Memory B cell (primary cell): Measurements from ENCODE around the gene CERKL.

Source experiments
- ATAC-seq: fragments of 150-1000 bp; cut with Tn5 transposase; 2 replicates; pipeline ENCODE4 v1.10.0; 2021; ENCODE audit warnings: low read depth, mild to moderate bottlenecking, moderate library complexity
- DNase-seq, 2 donors: peaks; one replicate each; pipeline ENCODE4 v3.0.0; 2022; ENCODE audit warnings: low spot score in 2 of 2
- H3K27ac Mint-ChIP-seq: one replicate; pipeline ENCODE4 v1.8.0; 2022; ENCODE audit warnings: mild to moderate bottlenecking, moderate library complexity, mixed read lengths
- H3K27me3 Mint-ChIP-seq: one replicate; pipeline ENCODE4 v1.8.0; 2022; ENCODE audit warnings: mixed read lengths
- H3K36me3 Mint-ChIP-seq: one replicate; pipeline ENCODE4 v1.8.0; 2022; ENCODE audit warnings: mild to moderate bottlenecking, mixed read lengths
- H3K4me1 Mint-ChIP-seq: one replicate; pipeline ENCODE4 v1.8.0; 2022; ENCODE audit warnings: mixed read lengths
- H3K4me3 Mint-ChIP-seq: one replicate; pipeline ENCODE4 v1.8.0; 2022; ENCODE audit warnings: mild to moderate bottlenecking, moderate library complexity, mixed read lengths
- H3K9me3 Mint-ChIP-seq: one replicate; pipeline ENCODE4 v1.8.0; 2022; ENCODE audit warnings: mixed read lengths

The CERKL gene

GRCh38 chr2:181517685-181518301 lies 139.1 kb downstream of the CERKL start:
- peak overlapping the region; percentile 68 for H3K27ac Mint-ChIP-seq
- no peaks in the 10 kb centered on the region for H3K27me3 Mint-ChIP-seq
- peaks cover 5% of the 10 kb centered on the region for H3K4me1 Mint-ChIP-seq
- H3K4me3 Mint-ChIP-seq, result no peak overlapping the region
- peaks cover 32% of the 10 kb centered on the region for H3K36me3 Mint-ChIP-seq
- ATAC-seq, result no peak
- DNase-seq, result no peak
- H3K9me3 Mint-ChIP-seq, result no peaks in the 10 kb centered on the region

GRCh38 chr2:181516992-181517391 lies 139.9 kb downstream of the CERKL start:
- Mint-ChIP-seq H3K4me1 (peaks cover 8% of the 10 kb centered on the region), H3K27me3 (no peaks in the 10 kb centered on the region), H3K9me3 (no peaks in the 10 kb centered on the region), H3K36me3 (peaks cover 36% of the 10 kb centered on the region), H3K4me3 (no peak overlapping the region), H3K27ac (peak overlapping the region; percentile 68)
- ATAC-seq (no peak), DNase-seq (no peak)

- DNase-seq, result no peak
- no peak overlapping the region for H3K27ac Mint-ChIP-seq
- peaks cover 41% of the 10 kb centered on the region for H3K36me3 Mint-ChIP-seq
- H3K4me3 Mint-ChIP-seq, result no peak overlapping the region
- H3K27me3 Mint-ChIP-seq, result no peaks in the 10 kb centered on the region
- no peak for ATAC-seq
- no peaks in the 10 kb centered on the region for H3K9me3 Mint-ChIP-seq
- H3K4me1 Mint-ChIP-seq, result peaks cover 9% of the 10 kb centered on the region
Observed at GRCh38 chr2:181515719-181516118, 141.2 kb downstream of the CERKL start.

- peaks cover 26% of the 10 kb centered on the region for H3K36me3 Mint-ChIP-seq
- ATAC-seq, result no peak
- no peak overlapping the region for H3K27ac Mint-ChIP-seq
Observed at GRCh38 chr2:181500201-181500600, 156.7 kb downstream of the CERKL start.

GRCh38 chr2:181499231-181499630 lies 157.7 kb downstream of the CERKL start:
- ATAC-seq (no peak), DNase-seq (no peak)
- H3K36me3 Mint-ChIP-seq, result peaks cover 27% of the 10 kb centered on the region
- no peak overlapping the region for H3K4me3 Mint-ChIP-seq
- no peaks in the 10 kb centered on the region for H3K27me3 Mint-ChIP-seq
- no peaks in the 10 kb centered on the region for H3K4me1 Mint-ChIP-seq
- H3K9me3 Mint-ChIP-seq, result no peaks in the 10 kb centered on the region
- no peak overlapping the region for H3K27ac Mint-ChIP-seq

More at GRCh38 chr2:181500201-181500600, 156.7 kb downstream of the CERKL start:
- DNase-seq, result no peak
- no peaks in the 10 kb centered on the region for H3K9me3 Mint-ChIP-seq
- no peaks in the 10 kb centered on the region for H3K4me1 Mint-ChIP-seq
- H3K4me3 Mint-ChIP-seq, result no peak overlapping the region
- no peaks in the 10 kb centered on the region for H3K27me3 Mint-ChIP-seq
